Measurements from ENCODE around the gene PRELID1.
A peak's percentile ranks its signal among the peaks of the same experiment; 100 is the strongest.

The PRELID1 gene

GRCh38 chr5:177313561-177314259, 10.1 kb downstream of the PRELID1 start:
- no peak for DNase-seq (ENCODE audit: low read depth, low spot score)

- no peak for DNase-seq (ENCODE audit: low read depth, low spot score)
Measured at GRCh38 chr5:177314376-177315342, 11.1 kb downstream of the PRELID1 start.

DNA sequence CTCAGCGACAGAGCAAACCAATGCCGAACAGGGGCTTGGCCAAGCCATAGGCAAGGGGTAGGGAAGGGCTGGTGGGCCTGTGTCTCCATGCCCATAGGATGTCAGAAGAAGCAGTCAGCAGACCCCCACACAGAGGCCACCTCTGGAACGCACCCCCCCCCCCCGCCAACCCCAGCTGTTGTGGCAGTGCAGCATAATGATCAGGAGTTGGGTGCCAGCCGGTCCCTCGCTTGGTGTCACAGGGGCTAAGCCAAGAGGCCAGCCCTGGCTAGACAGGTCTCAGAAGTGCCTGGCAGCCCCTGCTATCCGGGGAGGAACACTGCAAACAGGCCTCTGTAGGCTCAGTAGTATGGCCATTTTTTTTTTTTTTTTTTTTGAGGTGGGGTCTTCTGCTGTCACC, 11.8 kb downstream of the PRELID1 start:
- no peak for DNase-seq (ENCODE audit: low read depth, low spot score)

DNA sequence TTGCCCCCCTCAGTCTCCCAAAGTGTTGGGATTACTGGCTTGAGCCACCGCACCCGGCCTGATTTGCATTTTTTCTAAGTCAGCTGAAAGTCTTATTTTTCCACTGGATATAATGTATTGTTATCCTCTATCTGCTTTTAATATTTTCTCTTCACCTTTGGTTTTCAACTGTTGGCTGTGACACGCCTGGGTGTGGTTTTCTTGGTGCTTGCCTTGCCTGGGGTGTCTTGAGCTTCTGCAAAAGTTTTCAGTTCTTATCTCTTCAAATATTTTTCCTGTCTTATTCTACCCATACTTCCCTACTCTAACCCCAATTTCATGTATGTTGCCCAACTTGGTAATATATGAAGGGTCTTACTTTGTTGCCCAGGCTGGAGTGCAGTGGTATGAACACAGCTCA, 12.4 kb downstream of the PRELID1 start:
- no peak for DNase-seq (ENCODE audit: low read depth, low spot score)

GRCh38 chr5:177317959-177318377, 14.4 kb downstream of the PRELID1 start:
- DNase-seq (ENCODE audit: low read depth, low spot score) = peak; percentile 87

- DNase-seq (ENCODE audit: low read depth, low spot score) = no peak
Measured at GRCh38 chr5:177319913-177320588, 16.5 kb downstream of the PRELID1 start.

DNA sequence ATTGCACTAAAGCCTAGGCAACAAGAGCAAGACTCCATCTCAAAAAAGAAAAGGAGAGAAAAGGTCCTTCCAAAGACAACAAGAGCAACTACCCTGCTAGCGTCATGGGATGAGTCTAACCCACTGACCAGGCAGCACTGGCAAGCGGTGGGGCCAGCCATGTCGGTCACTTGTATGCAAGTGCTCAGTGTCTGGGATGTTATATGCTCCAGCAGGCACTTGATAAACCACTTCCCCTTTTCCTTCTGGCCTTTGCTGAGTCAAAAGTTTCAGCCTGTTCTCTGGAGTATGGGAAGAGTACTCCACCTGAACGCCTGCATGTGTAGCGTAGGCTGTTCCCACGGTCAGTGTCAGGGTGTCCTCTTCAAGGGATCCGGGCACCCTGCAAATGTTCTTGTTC, 17.3 kb downstream of the PRELID1 start:
- no peak for DNase-seq (ENCODE audit: low read depth, low spot score)

GRCh38 chr5:177325868-177326381, 22.3 kb downstream of the PRELID1 start:
- peak; percentile 46 for DNase-seq (ENCODE audit: low read depth, low spot score)

DNA sequence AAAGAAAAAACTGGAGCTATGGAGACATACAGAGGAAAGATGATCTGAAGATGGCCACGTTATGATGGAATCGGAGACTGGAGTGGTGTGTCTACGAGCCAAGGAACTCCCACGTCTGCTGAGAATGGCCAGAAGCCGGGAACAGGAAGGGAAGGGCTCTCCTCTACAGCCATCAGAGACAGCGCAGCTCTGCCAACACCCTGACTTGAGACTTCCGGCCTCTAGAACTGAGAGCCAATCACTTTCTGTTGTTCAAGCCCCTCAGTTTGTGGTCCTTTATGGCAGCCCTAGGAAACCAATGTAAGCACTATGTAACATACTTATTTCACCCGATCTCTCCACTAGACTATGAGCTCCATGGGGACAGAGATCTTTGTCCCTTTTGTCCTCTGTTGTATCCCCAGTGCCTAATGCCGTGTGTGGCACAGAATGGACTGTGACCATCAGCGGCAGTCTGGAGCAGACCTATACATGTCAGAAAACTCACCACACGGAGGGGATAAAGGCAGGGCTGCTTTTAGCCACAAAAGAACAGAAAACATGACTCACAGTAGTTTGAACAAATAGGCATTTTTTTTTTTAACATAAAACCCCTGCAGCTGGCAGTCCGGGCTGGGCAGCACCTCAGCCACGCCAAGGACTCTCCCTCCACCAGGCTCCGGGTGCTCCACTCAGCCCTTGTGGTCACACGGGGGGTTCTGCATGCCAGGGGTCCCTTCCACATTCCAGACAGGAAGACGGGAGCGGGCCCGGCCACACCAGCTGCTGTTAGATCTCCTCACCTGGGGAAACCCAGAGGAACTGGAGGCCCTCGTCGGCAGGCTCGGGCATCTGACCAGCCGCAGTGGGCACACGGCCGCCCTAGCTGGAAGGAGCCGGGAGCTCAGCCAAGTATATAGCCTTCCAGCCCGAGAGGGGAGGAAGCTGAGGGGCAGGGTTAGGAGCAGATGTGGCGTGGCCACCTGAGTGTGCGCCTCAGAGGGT, 24.2 kb downstream of the PRELID1 start:
- DNase-seq (ENCODE audit: low read depth, low spot score) = peak; percentile 90

DNA sequence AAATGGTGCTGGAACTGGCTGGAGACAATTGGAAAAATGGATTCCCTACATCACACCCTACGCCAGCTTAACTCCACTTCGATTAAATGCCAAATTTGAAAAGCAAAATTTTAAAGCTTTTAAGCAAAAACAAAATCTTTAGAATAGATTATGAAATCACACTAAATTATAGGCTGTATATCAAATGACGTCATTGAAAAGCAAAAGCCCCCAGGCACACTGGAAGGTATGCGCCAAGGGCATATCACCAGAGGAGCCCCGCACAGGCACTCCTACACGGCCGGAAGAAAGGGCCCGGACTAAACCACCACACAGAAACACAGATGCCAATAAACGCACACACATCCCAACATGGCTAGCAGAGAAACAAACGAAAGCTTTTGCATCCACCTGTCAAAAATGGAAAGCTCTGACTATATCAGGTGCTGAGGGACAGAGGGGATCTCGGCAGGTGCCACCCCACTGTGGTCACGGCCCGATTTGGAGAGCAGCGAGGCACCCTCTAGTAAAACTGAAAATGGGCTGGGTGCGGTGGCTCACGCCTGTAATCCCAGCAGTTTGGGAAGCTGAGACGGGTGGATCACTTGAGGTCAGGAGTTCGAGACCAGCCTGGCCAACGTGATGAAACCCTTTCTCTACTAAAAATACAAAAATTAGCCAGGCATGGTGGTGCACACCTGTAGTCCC, 25.1 kb downstream of the PRELID1 start:
- DNase-seq (ENCODE audit: low read depth, low spot score) = no peak

DNA sequence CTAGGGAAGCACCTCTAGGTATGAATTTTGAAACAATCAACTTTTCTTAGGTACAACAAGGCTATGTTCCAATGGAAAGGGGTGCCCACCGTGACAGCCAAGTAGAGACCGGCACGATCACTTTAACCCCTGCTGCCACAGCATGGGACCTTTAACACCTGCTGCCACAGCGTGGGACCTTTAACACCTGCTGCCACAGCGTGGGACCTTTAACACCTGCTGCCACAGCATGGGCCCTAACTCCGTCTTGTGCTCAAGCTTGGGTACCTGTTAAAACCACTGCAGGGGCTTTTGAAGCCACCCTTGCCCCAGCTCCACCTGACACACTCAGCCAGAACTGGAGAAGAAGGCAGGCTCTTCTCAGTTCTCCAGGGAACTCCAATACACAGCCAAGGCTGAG, 26.3 kb downstream of the PRELID1 start:
- no peak for DNase-seq (ENCODE audit: low read depth, low spot score)

GRCh38 chr5:177330991-177331842, 27.6 kb downstream of the PRELID1 start:
- DNase-seq (ENCODE audit: low read depth, low spot score) = no peak

GRCh38 chr5:177332031-177332895, 28.7 kb downstream of the PRELID1 start:
- no peak for DNase-seq (ENCODE audit: low read depth, low spot score)

- no peak for DNase-seq (ENCODE audit: low read depth, low spot score)
Measured at GRCh38 chr5:177332896-177333260, 29.3 kb downstream of the PRELID1 start.

DNA sequence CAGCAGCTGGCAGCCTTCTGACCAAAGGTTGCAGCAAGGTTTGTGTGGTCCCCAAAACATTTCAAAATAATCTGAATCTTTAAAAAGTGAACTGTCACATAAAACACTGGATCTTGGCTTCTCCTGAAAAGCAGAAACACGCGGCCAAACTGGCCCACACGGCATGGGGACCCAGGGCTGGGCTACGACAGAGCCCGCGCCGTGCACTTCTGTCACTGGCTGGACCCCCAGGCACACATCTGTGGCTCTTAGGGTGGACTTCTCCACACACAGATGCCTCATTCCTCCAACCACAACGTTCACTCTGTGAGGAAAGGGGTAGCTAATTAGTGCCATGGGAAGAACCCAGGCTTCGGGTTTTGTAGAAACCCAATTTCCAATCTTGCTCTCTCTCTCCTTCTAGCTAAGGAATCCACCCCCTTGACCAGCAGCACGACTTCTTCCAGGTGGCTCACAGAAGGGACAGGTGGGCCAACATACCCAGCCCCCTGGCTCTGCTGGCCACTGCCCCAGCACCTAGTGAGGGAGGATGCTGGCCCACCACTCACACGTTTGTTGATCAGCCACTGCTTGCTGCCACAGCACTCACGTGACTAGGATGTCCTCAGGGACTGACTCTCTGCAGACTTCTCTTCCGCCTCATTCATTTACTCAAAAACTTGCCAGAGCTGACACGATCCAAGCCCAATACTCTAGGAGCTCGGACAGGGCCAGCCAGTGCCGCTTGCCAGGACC, 30.0 kb downstream of the PRELID1 start:
- no peak for DNase-seq (ENCODE audit: low read depth, low spot score)

- no peak for DNase-seq (ENCODE audit: low read depth, low spot score)
Measured at GRCh38 chr5:177334155-177334551, 30.6 kb downstream of the PRELID1 start.

Measured in astrocyte of the hippocampus (primary cell).